ENCODE data around the gene SLC6A11. TPM values are rescaled to one million over a fixed set of nuclear protein-coding genes. Genes with fewer than 3 reads are reported as not detected.

Gene SLC6A11
- total and polyA plus RNA-seq, 2 of the 8 experiments (the other 6 are each of a cell fraction or from before 2014, with no cell fraction given) = 0.78 to 1.5 TPM

GRCh38 chr3:10852066-10852808 is 36.2 kb downstream of the SLC6A11 start (continued):
- TF ChIP-seq CHD1 (IDR thresholded peaks at IDR 0.05; ENCODE audit: low read depth, low read length) (no peak), TCF12 (IDR thresholded peaks at IDR 0.05; ENCODE audit: low read depth, low read length) (no peak), CEBPB (IDR thresholded peaks at IDR 0.05; ENCODE audit: low read depth, low read length) (no peak), YY1 (IDR thresholded peaks at IDR 0.05; ENCODE audit: low read depth, low read length) (no peak), JUND (IDR thresholded peaks at IDR 0.05; ENCODE audit: low read length) (no peak), POLR2A (IDR thresholded peaks at IDR 0.05; ENCODE audit: control extremely low read depth in 1 of 2, low read depth in 2 of 2, low read length in 2 of 2) (no peak), CREB1 (IDR thresholded peaks at IDR 0.05) (no peak)

Data from H1 (cell line).